ENCODE results near the gene POU6F2.
"Not testable (repeated sequence)": the region's sequence is repeated elsewhere in the genome, so short reads cannot be mapped to it uniquely, and the experiment has no call there.

The POU6F2 gene

DNA sequence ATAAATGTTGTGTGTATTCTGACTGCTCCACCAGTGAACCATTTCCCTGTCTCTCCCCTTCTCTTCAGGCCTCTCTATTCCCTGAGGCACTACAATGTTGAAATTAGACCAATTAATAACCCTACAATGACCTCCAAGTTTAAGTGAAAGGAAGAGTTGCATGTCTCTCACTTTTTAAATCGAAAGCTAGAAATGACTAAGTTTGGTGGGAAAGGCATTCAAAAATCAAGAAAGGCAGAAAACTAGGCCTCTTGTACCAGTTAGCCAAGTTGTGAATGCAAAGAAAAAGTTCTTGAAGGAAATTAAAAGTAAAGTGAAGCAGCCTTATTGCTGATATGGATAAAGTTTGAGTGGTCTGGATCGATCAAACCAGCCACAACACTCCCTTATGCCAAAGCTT is 390.2 kb downstream of the POU6F2 start:
- DNase-seq: no peak

DNA sequence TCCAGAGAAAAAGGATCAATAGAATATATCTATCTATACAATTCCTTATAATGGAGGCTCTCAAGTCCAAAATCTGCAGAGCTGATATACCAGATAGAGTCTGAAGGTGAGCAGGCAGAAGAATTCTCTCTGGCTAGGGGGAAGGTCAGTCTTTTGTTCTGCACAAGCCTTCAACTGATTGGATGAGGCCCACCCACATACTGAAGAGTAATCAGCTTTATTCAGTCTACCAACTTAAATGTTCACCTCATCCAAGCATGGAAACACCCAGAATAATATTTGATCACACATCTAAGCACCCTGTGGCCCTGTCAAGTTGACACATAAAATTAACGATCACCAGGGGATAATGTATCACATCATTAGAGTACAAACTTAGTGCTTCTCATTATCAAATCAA is 394.7 kb downstream of the POU6F2 start:
- DNase-seq: no peak

DNA sequence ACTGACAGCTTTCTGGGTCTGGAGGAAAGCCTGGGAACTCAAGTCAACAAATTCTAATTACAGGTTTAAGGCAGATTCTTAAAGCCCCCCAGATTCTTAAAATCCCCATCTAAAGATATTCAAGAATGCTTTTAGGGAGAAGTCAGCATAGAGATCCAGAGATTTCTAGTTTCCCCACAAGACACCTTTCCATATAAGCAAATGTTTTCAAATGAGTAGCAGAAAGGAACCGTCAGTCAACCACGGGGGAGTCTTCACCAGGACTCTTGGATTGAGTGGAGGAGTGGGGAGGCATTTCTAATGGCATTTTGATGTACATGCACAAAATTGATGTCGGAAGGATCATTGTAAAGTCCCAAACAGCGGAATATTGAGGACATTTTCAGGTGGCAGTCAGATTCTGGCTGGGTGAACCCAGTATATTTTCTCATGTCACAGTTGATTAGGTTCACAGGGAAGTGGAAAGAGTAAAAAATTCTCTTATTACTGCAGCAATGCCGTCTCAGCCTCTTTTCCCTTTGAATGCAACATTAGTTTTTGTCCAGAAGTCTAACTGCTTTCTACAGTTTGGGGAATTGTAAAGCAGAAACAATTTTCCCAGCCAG is 396.8 kb downstream of the POU6F2 start:
- DNase-seq: no peak

DNA sequence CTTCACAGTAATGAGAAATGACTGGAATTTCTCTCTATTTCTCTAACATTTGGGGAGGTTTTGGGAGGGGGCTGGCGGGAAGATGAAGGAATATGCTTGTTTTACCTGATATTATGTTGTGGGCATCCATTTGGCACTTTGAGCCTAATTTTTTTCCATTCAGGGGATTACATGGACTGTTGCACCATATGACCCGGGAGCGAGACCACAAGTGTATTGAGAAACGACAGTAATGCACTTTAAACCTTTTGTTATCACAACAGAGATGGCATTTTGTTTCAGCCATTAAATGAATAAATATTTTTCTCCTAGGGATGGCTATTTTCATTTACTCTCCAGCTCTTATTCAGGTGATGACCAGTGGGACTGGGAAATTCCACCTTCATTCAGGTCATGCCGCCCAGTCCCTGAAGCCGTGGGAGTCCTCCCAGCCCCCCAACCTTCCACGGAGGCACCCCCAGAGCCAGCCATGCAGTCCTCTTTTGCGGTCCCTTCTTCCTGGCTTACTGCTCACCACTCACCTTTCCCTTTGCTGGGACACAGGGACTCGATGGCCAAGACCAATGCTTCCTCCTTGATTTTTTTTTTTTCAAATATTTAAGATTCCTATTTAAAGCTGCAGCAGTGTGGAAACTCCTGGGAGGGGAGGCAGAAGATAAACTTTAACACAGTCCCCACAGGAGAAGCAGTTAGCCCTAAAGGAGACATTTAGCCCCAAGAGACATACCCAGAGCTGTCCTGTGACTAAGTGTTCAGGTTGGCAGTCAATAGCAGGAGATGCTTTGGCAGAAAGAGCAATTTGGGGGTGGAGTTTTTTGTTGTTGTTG is 397.6 kb downstream of the POU6F2 start:
- no peak for DNase-seq

DNA sequence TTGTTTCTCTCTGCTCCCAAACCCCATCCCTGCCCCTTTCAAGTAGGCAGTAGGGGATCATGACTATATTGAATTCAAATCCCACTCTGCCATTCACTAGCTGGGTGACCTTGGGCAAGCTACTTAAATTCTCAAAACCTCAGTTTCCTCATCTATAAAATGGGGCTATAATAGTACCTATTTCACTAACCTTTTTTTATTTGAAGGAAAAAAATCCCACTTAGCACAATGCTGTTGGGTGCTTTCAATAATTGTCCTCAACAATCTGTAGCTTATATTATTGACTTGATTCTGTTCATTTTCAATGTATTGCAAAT is 398.1 kb downstream of the POU6F2 start:
- no peak for DNase-seq

DNA sequence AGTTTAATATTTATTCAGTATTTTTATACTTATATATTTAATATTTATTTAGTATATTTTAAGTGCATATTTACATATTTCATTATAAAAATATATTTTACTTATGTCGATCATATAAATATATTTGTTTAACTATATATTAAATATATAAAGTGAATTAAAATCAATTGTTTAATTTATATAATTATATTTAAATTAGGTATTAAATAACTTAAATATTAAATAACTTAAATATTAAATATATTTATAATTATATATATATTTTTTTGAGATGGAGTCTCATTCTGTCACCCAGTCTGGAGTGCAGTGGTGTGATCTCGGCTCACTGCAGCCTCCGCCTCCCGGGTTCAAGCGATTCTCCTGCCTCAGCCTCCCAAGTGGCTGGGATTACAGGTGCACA is 399.2 kb downstream of the POU6F2 start:
- not testable (repeated sequence) for DNase-seq

DNA sequence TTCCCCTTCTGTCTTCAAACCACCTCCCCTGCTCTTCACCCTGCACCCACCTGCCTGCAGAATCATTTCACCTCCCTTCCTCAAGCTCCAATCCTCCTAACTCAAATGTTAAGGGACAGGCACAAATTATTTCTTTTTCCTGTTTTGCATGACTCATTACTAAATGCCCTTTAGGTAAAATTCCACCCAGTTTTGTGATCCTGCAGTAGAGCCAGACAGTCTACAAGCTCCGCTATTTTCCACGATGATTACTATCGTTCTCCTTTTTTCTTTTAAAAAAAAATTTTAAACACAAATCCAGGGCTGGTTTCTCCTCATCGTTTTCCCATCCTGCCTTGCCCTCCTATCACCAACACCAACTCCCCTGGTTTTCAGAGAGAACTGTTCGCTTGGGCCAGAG is 401.7 kb downstream of the POU6F2 start:
- DNase-seq: no peak

DNA sequence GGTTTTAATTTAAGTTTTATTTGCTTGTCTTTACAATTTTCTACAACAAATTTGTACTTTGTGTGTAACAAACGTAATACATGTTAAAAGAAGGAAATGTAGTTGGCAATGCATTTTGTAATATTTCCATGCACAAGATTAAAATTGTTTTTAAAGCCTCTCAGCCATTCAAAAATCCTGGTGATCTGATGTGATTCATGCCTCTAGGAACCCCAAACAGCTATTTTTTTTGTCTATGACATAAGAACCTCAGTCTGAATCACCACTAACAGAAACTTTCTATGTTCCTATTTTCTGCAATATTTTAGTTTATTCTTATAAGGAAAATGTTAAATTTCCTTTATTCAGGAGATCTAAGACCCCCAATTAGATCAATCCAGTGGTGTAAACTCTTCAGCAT is 405.4 kb downstream of the POU6F2 start:
- no peak for DNase-seq

DNA sequence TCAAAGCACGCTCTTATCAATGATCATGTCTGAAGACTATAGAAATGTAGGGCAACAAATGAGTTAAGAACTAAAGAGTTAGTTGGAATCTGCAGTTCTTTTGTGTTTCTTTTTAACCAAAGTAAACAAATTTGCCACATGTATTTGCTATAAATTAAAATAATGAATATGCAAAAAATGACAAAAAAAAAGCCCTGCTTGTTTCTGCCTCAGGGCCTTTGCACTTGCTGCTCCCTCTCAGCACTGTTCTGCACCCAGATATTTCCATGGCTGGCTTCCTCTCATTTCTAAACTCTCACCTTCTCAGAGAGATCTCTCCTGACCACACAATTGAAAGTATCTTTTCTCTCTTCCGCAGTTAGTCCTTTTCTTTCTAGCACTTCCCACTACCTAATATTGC is 406.7 kb downstream of the POU6F2 start:
- DNase-seq: no peak

DNA sequence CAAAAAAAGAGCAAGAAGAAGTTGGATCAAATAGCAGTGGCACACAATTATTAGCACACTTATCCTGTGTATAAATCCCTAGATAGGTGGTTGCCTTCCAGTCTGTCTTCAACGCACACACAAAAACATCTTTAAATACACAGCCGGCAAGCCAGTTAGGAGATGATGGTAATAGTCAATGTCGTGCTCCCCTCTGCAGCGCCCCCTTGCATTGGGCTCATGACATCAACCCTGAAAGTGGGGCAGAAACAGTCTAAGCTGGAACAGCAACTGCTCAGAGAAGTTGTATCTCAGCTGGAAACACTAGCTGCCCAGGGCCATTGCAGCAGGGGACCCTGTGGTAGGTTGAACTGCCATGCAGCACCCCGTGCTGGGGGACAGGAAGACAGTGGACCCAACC is 409.0 kb downstream of the POU6F2 start:
- DNase-seq: no peak

DNA sequence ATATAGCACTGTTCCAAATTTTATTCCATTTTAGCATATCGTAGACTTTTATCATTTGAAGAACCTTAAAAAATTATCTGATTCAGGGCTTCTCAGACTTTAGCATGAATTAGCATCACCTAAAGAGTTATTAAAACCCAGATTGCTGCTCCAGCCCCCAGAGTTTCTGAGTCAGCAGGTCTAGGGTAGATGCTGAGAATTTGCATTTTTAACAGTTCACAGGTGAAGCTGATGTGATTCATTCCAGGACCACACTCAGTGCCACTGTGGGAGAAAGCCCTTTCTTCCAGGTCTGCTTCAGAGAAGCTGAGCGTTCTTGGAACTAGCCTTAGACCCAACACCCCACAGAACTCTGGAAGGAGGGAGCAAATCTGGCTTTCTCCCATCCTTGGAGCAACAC is 414.4 kb downstream of the POU6F2 start:
- no peak for DNase-seq

DNA sequence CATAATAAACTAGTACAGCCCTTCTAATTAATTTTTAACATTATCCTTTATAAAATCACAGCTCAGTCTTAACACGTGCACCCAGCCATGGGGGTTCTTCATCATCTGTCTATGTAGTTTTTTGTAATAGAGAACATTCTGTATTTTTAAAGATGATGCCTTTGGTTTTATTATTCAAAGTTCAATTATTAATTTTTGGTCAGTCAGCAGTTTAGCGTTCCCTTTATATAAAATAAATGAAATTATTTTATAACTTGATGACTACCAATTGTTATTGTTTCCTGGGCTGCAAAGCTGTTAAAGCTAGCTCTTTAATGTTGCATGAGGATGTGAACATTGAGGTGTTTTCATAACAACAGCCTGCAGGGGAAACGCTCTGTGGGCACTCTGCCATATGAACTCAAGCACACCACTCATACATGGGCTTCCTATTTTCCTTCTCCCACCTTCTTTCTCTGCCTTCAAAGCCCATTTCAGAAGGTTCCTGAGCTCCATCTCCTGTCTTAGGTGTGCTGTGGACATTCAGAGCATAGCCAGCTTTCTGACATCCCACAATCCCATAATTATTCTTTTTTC is 416.5 kb downstream of the POU6F2 start:
- DNase-seq: no peak

DNA sequence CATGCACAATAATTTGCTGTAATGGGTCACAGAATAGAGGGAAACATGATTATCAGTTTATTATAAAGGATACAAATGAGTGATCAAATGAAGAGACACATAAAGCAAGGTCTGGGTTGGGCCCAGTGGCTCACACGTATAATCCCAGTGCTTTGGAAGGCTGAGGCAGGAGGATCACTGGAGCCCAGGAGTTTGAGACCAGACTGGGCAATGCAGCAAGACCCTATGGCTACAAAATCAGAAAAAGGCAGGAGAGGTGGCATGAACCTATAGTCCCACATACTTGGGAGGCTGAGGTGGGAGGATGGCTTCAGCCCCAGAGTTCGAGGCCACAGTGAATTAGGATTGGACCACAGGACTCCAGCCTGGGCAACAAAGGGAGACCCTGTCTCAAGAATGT is 421.7 kb downstream of the POU6F2 start:
- DNase-seq: no peak

DNA sequence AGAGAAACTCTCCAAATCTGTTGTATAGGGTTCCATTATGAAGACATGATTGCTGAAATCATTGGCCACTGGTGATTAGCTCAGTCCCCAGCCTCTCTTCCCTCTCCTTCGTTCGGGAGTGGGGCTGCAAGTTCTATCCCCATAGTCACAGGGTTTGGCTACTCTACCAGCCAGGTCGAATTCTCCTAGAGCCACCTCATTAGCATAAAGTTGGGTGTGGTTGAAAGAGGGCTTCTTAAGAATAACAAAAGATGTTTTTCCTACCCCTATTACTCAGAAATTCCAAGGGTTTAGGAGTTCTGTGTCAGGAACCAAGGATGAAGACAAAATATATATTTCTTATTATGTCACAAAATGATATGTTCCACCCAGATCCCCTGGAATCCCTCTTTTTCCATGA is 422.3 kb downstream of the POU6F2 start:
- no peak for DNase-seq

DNA sequence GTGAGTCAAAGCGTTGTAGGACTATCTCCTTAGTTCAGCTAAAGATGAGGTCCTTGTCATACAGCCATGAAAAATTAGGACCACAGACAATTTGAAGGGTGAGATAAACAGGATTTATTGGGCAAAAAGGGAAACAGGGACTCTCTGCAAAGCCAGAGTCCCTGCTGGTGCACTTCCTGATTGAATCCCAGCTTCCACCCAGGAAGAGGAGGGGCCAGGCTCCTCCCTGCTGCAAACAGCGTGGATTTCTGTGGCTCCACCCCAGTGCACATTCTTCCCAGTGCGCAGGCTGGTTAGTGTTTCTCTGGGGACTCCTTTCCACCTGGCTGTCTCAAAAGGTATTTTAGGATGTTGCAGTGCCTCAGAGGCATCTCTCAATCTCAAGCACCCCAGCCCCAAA is 423.1 kb downstream of the POU6F2 start:
- DNase-seq: no peak

DNA sequence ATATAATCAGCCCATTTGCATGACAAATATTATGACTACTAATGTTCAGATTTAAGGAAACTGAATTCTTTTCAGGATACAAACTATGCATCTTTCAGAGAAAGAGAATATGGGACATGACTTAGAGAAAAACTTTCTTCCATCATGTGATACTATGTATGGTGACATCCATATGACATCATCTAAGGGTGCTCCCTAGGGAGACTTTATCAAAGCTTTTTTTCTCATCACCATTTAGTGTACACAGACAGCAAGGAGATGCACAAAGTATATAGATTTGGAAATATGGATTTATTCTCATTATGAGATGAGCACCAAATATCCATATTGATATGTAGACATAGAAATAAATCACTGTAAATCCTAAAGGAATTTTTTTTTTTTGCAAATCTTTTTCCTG is 424.3 kb downstream of the POU6F2 start:
- no peak for DNase-seq

DNA sequence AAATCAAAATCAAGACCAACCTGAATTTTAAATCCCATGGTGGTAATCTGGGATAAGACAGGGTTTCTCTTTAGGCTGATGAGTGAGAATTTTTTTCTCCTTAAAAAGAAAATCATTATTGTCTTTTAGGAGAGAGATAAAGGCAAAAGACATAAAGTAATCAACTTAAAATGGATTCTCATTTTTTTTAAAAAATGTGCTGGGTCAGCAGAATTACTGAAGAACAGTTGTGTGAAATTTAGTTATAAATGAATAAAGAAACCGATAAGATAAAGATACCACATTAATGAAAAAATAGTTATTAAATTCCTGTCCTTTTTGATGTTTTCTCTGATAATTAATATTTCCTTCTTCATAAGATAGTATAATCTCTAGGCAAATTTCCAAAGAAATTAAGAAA is 427.2 kb downstream of the POU6F2 start:
- no peak for DNase-seq

DNA sequence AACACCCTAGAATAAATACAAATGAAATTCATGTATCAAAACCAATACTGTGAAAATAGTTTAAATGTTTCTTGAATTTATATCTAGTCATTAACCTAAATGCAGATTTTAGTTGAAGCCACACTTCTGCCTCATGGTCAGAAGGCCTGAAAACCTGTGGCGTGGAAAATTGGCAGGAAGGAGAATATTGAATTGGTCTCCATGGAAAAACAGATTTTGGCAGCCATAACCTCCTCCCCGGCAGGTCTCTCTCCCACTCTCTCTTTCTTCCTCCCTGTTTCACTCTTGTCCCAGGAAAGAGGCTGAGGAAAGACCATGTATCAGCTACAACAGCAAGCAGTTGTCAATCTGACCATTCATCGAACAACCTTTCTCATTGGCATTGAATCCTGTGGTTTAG is 427.9 kb downstream of the POU6F2 start:
- DNase-seq: no peak

DNA sequence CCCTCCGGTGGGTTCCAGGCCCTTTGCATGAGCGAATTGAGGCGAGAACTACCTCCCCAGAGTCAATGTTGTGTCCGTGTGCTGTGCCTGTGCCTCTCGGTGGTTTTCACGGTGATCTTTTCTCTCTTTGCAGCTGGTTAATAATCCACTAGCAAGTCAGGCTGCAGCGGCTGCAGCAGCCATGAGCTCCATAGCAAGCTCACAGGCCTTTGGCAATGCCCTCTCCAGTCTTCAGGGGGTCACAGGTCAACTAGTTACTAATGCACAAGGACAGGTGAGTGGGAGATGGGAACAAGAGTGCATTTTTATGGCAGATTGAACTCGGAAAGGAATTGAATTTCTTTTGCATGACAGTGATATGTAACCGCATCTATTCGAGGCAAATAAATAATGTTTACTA is 428.8 kb downstream of the POU6F2 start:
- no peak for DNase-seq

DNA sequence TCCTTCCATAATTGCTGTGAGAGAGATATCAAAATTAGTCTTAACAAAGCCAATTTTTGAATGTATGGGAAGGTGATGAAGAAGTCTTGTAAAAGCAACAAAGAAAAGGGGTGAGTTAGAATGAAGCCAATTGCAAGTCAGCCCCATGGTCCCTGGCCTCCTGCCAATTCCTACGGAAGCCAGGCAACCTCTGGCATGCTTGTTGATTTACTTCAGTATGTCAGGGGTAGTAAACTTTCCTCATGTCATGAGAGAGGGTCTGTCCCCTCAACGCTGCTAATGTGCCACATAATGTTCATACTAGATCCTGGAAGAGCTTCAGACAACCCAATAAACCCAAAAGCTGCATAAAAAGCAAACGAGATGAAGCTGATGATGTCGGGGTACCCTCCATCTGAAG is 429.4 kb downstream of the POU6F2 start:
- no peak for DNase-seq

DNA sequence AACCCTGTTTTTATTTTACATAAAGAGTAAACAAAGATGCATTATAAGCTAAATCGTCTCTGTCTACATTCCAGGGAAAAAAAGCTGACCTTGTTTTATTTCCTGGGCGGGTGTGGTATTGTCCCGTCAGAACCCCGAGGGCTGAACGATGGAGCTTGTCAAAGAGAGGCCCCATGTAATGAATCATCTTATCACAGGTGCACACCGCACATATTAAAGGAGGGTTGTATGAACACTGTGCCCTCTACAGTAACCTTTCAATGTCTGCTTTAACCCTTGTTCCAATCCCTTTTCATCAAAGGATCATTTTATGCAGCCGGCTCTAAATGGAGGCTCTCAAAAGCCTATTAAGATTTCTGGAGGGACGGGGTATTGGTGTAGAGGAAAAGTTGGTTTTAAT is 430.0 kb downstream of the POU6F2 start:
- no peak for DNase-seq

DNA sequence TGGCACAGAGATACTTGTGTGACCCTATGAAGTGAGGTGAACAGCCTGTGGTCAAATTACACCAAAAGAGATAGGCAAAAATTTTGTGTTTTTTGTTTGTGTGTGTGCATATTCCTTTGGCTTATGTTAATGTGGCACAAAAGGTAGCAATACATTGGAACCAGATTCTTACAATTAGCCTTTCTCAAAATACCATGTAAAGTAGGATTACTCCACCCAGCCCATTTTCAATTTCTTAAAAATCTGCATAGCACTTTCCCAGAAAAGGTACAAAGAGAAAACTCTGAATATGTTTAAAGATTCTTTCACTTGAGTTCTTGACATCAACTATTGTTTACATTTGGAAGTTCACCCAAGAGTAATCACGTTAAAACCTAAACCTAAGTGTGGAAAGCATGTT is 431.2 kb downstream of the POU6F2 start:
- no peak for DNase-seq

DNA sequence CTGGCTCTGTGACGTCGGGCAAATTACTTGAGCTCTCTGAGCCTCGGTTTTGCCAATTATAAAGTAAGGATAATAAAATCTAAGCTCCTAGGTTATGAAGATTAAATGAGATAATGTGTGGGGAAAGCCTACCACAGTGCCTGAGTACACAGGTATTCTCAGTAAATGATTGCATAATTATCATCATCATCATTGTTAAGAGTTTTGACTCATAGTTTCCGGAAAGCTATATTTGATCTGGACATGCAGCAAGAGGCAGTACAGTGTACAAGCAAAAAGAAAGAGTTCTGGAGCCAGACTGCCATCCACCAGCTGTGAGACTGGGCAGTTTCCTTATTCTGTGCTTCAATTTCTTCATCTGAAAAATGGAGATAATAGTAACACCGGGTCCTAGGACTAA is 432.9 kb downstream of the POU6F2 start:
- DNase-seq: no peak

DNA sequence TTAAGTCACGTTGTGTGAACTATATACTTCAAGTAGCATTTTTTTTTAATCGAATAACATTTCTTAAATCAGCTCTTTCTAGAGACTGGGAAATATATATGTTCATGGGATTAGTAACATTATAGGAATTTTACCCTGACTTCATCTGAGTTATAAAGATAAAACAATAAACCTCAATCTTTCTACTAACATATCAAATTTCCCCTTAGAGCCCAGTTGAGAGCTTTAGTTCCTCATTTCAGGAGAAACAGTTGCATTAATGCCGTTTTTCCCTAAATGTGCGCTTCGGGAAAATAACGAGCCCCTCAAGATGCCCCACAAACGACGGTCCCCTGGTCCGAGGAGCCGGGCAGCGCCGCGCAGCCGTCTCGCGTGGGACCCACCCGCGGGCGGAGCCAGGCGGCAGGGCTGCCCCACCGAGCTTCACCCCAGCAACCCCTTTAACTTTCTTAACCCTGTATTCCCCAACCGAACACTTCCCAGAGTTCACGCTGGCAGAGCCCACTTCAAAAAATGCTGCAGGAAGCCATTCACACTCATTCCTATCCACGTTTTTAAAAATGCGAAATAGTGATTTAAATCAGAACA is 436.0 kb downstream of the POU6F2 start:
- DNase-seq: no peak

Data from activated CD4-positive, CD25-positive, alpha-beta regulatory T cell treated with anti-CD3 and anti-CD28 coated beads, Interleukin-2, amount 50 U/mL, for 72 hours (primary cell).